Measurements from ENCODE around the gene RGP1. TPM values are rescaled to one million over a fixed set of nuclear protein-coding genes. Genes with fewer than 3 reads are reported as not detected.

RGP1 gene
- polyA plus RNA-seq, 1 of the 3 experiments (the other 2 are of a cell fraction): 16.1 TPM

GRCh38 chr9:35793461-35793860 lies 44.4 kb downstream of the RGP1 start:
- no peaks in the 10 kb centered on the region for H3K9me2 ChIP-seq
- no peak overlapping the region for H3K4me3 ChIP-seq (ENCODE audit: low read depth in 2 of 2, low read length in 1 of 2)
- no peak overlapping the region for H3K4me2 ChIP-seq
- no peaks in the 10 kb centered on the region for H3K79me2 ChIP-seq (ENCODE audit: insufficient read depth)
- H4K20me1 ChIP-seq (ENCODE audit: insufficient read depth): no peaks in the 10 kb centered on the region
- H3K36me3 ChIP-seq (replicated peaks in 1 of 2; ENCODE audit: control insufficient read depth in 1 of 2, insufficient read depth in 2 of 2, low read length in 1 of 2): peaks cover 0 to 3% of the 10 kb centered on the region in 2 experiments
- H3K27me3 ChIP-seq (ENCODE audit: insufficient read depth): no peaks in the 10 kb centered on the region
- CTCF ChIA-PET: interaction anchor here (0.6 to 6.5 kb wide), 12 partner anchors 9 to 230 kb away, joined by 3 to 136 read pairs (median 3); partner anchors contain the start of genes ARHGEF39, HINT2 and SPAG8
- 63% methylated on average over 2 of the region's 2 CpGs for WGBS (ENCODE audit: low lambda C conversion rate)
- H3K9me3 ChIP-seq: no peaks in the 10 kb centered on the region
- TF ChIP-seq NFIC (IDR thresholded peaks at IDR 0.05; ENCODE audit: borderline replicate concordance) (no peak), GATA2 (CRISPR knock-in tag; IDR thresholded peaks at IDR 0.05) (no peak), IRF3 (IDR thresholded peaks at IDR 0.05; ENCODE audit: low read depth, low read length) (no peak), EP300 (IDR thresholded peaks at IDR 0.05; ENCODE audit: borderline replicate concordance in 1 of 2, low read depth in 1 of 2, low read length in 1 of 2) (peak in 1 of 2 experiments; percentile 47; a peak in 1 of 4 replicates), SIN3A (IDR thresholded peaks at IDR 0.05; ENCODE audit: borderline replicate concordance, low read depth, low read length) (no peak), MEF2A (IDR thresholded peaks at IDR 0.05; ENCODE audit: borderline replicate concordance, low read depth) (no peak)
- no peak overlapping the region for H2AFZ ChIP-seq (ENCODE audit: low read depth)
- POLR2A ChIA-PET: no interaction called here
- DNase-seq: peak; percentile 82
- H3K27ac ChIP-seq (ENCODE audit: low read depth in 2 of 2, low read length in 1 of 2): no peak overlapping the region; a peak in 1 of 4 replicates
- peaks cover 14% of the 10 kb centered on the region for H3F3A ChIP-seq (replicated peaks; ENCODE audit: insufficient read depth)
- peaks cover 0 to 13% of the 10 kb centered on the region in 2 experiments; a peak in 2 of 4 replicates for H3K4me1 ChIP-seq (ENCODE audit: control insufficient read depth in 1 of 2, insufficient read depth in 2 of 2, low read depth in 1 of 2, low read length in 1 of 2)
- H3K9ac ChIP-seq: no peak overlapping the region

GRCh38 chr9:35795695-35796094 lies 46.6 kb downstream of the RGP1 start:
- DNase-seq: no peak
- Histone ChIP-seq H3K79me2 (ENCODE audit: insufficient read depth) (no peaks in the 10 kb centered on the region), H4K20me1 (ENCODE audit: insufficient read depth) (no peaks in the 10 kb centered on the region), H2AFZ (ENCODE audit: low read depth) (no peak overlapping the region), H3K27me3 (ENCODE audit: insufficient read depth) (no peaks in the 10 kb centered on the region), H3K27ac (ENCODE audit: low read depth in 2 of 2, low read length in 1 of 2) (no peak overlapping the region), H3K9ac (no peak overlapping the region), H3K4me1 (ENCODE audit: control insufficient read depth in 1 of 2, insufficient read depth in 2 of 2, low read depth in 1 of 2, low read length in 1 of 2) (peaks cover 0 to 19% of the 10 kb centered on the region in 2 experiments; a peak in 2 of 4 replicates), H3K36me3 (replicated peaks in 1 of 2; ENCODE audit: control insufficient read depth in 1 of 2, insufficient read depth in 2 of 2, low read length in 1 of 2) (peaks cover 0 to 3% of the 10 kb centered on the region in 2 experiments), H3K4me3 (ENCODE audit: low read depth in 2 of 2, low read length in 1 of 2) (no peak overlapping the region), H3K4me2 (no peak overlapping the region), H3K9me2 (no peaks in the 10 kb centered on the region), H3K9me3 (no peaks in the 10 kb centered on the region), H3F3A (replicated peaks; ENCODE audit: insufficient read depth) (peaks cover 9% of the 10 kb centered on the region)
- CTCF ChIA-PET: interaction anchor here (1.5 to 2.9 kb wide), 4 partner anchors 11 to 87 kb away, joined by 3 to 14 read pairs (median 8); partner anchors contain the start of gene HINT2
- TF ChIP-seq CHD2 (IDR thresholded peaks at IDR 0.05; ENCODE audit: low read length, partially characterized antibody): no peak
- TF ChIP-seq REST (IDR thresholded peaks at IDR 0.05; ENCODE audit: low read depth, low read length): no peak
- no peak for TF ChIP-seq JUND (IDR thresholded peaks at IDR 0.05)
- no peak for TF ChIP-seq IRF3 (IDR thresholded peaks at IDR 0.05; ENCODE audit: low read depth, low read length)
- no peak for TF ChIP-seq MAX (IDR thresholded peaks at IDR 0.05; ENCODE audit: low read depth)
- no peak for TF ChIP-seq ZBTB33 (IDR thresholded peaks at IDR 0.05; ENCODE audit: borderline replicate concordance, low read depth)
- TF ChIP-seq TEAD4 (IDR thresholded peaks at IDR 0.05; ENCODE audit: borderline replicate concordance, insufficient read depth): no peak
- POLR2A ChIA-PET: no interaction called here
